Cardiac muscle cell (in vitro differentiated cells and primary cell): Measurements from ENCODE around the gene SECTM1. TPM values are rescaled to one million over a fixed set of nuclear protein-coding genes. Genes with fewer than 3 reads are reported as not detected.

Experiments used
- DNase-seq, 2 donors: peaks; one replicate each; pipeline versions ENCODE4 v3.0.0 to v3.0.0-alpha.2; 2010 to 2017; ENCODE audit warnings: low read depth in 1 of 2, low spot score in 1 of 2
- H3K27ac ChIP-seq: fragments of 200-600 bp; sonication (generic); 2 replicates; pipeline ENCODE4 v1.5.1; 2016
- H3K27me3 ChIP-seq: fragments of 200-600 bp; sonication (generic); 2 replicates; pipeline ENCODE4 v1.6.0; 2016; ENCODE audit warnings: control low read depth
- H3K36me3 ChIP-seq: fragments of 200-600 bp; sonication (generic); 2 replicates; pipeline ENCODE4 v1.5.1; 2016; ENCODE audit warnings: control low read depth
- H3K4me1 ChIP-seq: fragments of 200-600 bp; sonication (generic); 2 replicates; pipeline ENCODE4 v1.8.1; 2017; ENCODE audit warnings: low read depth, mild to moderate bottlenecking, mixed run types
- H3K4me3 ChIP-seq: fragments of 200-600 bp; sonication (generic); 2 replicates; pipeline ENCODE4 v1.5.1; 2016; ENCODE audit warnings: mild to moderate bottlenecking
- H3K9me3 ChIP-seq: fragments of 200-600 bp; sonication (generic); 2 replicates; pipeline ENCODE4 v1.5.1; 2017; ENCODE audit warnings: low read depth, mild to moderate bottlenecking, control low read depth
- polyA plus RNA-seq: library from polyadenylated mRNA; unstranded; fragments of >200 nt; fragmentation: Nextera tagmentation; extraction: Ambion mirVana; gene quantifications from 2 replicates; pipeline ENCODE4 v1.2.1, GENCODE V29; 2016
- total RNA-seq: library from RNA; depleted of rRNA; stranded (reverse); fragments of >200 nt; gene quantifications from 2 replicates; pipeline ENCODE4 v1.2.3, GENCODE V29; 2016
- TF ChIP-seq, protein P1 (sequence below): IDR thresholded peaks from 2 replicates; pipeline ENCODE4 v1.5.1; 2012; ENCODE audit warnings: low read depth, mild to moderate bottlenecking, low read length

SECTM1 gene
- total and polyA plus RNA-seq, 2 experiments from 2014 or later = not detected

DNA sequence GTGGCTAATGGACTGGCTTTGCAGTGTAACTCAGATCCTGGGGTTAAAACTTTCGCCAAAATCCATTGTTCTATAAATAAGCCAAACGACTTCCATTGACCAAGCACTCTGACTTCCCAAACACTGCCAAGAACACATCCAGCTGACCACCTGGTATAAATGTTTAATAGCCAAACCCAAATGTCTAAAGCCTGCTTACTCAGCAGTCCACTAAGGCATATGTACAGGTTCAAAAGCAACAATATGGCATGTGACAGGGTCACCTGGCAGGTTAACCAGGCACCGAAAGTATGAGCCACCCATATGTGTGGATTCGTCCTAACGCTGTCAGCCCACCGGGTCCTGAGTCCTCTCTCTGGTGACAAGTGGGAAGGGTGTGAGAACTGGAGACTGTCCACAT lies 62.2 kb downstream of the SECTM1 start:
- no peaks in the 10 kb centered on the region for H3K9me3 ChIP-seq
- H3K4me1 ChIP-seq = peaks cover 47% of the 10 kb centered on the region
- H3K36me3 ChIP-seq = peaks cover 15% of the 10 kb centered on the region
- no peak for DNase-seq
- no peaks in the 10 kb centered on the region for H3K27me3 ChIP-seq
- no peak overlapping the region for H3K27ac ChIP-seq
- peak overlapping the region; percentile 92 for H3K4me3 ChIP-seq
- TF ChIP-seq, protein P1, sequence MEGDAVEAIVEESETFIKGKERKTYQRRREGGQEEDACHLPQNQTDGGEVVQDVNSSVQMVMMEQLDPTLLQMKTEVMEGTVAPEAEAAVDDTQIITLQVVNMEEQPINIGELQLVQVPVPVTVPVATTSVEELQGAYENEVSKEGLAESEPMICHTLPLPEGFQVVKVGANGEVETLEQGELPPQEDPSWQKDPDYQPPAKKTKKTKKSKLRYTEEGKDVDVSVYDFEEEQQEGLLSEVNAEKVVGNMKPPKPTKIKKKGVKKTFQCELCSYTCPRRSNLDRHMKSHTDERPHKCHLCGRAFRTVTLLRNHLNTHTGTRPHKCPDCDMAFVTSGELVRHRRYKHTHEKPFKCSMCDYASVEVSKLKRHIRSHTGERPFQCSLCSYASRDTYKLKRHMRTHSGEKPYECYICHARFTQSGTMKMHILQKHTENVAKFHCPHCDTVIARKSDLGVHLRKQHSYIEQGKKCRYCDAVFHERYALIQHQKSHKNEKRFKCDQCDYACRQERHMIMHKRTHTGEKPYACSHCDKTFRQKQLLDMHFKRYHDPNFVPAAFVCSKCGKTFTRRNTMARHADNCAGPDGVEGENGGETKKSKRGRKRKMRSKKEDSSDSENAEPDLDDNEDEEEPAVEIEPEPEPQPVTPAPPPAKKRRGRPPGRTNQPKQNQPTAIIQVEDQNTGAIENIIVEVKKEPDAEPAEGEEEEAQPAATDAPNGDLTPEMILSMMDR = no peak

Other genes starting within 250 kb of the SECTM1 start
- 276 and 279 TPM in 2 replicates for gene FASN, start 235.5 kb downstream of the SECTM1 start, total RNA-seq
- gene FASN, start 235.5 kb downstream of the SECTM1 start, polyA plus RNA-seq = 61.8 and 85.9 TPM in 2 replicates
- gene CCDC57, start 120.9 kb downstream of the SECTM1 start, total RNA-seq = 28.3 and 46.2 TPM in 2 replicates
- gene CCDC57, start 120.9 kb downstream of the SECTM1 start, polyA plus RNA-seq = 53.5 and 56.0 TPM in 2 replicates
- 313 and 327 TPM in 2 replicates for gene SLC16A3, start 104.7 kb downstream of the SECTM1 start, total RNA-seq
- gene SLC16A3, start 104.7 kb downstream of the SECTM1 start, polyA plus RNA-seq = 55.6 and 63.2 TPM in 2 replicates
- 40.3 and 53.1 TPM in 2 replicates for gene CSNK1D, start 60.1 kb downstream of the SECTM1 start, total RNA-seq
- 106 and 134 TPM in 2 replicates for gene CSNK1D, start 60.1 kb downstream of the SECTM1 start, polyA plus RNA-seq
- 0.92 TPM in 1 of 2 replicates, not detected in the other for gene CD7, start 16.2 kb downstream of the SECTM1 start, total RNA-seq
- 0.17 and 0.38 TPM in 2 replicates for gene CD7, start 16.2 kb downstream of the SECTM1 start, polyA plus RNA-seq
- gene TEX19, start 25.5 kb upstream of the SECTM1 start, total RNA-seq = 0.28 and 0.51 TPM in 2 replicates
- gene TEX19, start 25.5 kb upstream of the SECTM1 start, polyA plus RNA-seq = not detected in 2 replicates
- gene UTS2R, start 38.0 kb upstream of the SECTM1 start, total RNA-seq = 4.4 and 10.8 TPM in 2 replicates
- gene UTS2R, start 38.0 kb upstream of the SECTM1 start, polyA plus RNA-seq = 4.1 and 5.0 TPM in 2 replicates
- gene HEXD, start 84.6 kb upstream of the SECTM1 start, total RNA-seq = 39.0 and 49.9 TPM in 2 replicates
- gene HEXD, start 84.6 kb upstream of the SECTM1 start, polyA plus RNA-seq = 49.0 and 58.0 TPM in 2 replicates
- gene OGFOD3, start 84.8 kb upstream of the SECTM1 start, total RNA-seq = 38.6 and 45.2 TPM in 2 replicates
- gene OGFOD3, start 84.8 kb upstream of the SECTM1 start, polyA plus RNA-seq = 26.1 and 32.5 TPM in 2 replicates
- 48.6 and 52.7 TPM in 2 replicates for gene CYBC1, start 117.0 kb upstream of the SECTM1 start, total RNA-seq
- gene CYBC1, start 117.0 kb upstream of the SECTM1 start, polyA plus RNA-seq = 65.5 and 71.3 TPM in 2 replicates
- gene NARF, start 125.0 kb upstream of the SECTM1 start, total RNA-seq = 105 and 113 TPM in 2 replicates
- gene NARF, start 125.0 kb upstream of the SECTM1 start, polyA plus RNA-seq = 215 and 258 TPM in 2 replicates
- 44.5 and 63.0 TPM in 2 replicates for gene FOXK2, start 186.0 kb upstream of the SECTM1 start, total RNA-seq
- gene FOXK2, start 186.0 kb upstream of the SECTM1 start, polyA plus RNA-seq = 22.0 and 26.7 TPM in 2 replicates